ENCODE results near the gene MS4A5. TPM values are rescaled to one million over a fixed set of nuclear protein-coding genes. Genes with fewer than 3 reads are reported as not detected.

MS4A5 gene
- total and polyA plus RNA-seq, 2 donors (not counting 1 experiment from before 2014, with no cell fraction given) = not detected

DNA sequence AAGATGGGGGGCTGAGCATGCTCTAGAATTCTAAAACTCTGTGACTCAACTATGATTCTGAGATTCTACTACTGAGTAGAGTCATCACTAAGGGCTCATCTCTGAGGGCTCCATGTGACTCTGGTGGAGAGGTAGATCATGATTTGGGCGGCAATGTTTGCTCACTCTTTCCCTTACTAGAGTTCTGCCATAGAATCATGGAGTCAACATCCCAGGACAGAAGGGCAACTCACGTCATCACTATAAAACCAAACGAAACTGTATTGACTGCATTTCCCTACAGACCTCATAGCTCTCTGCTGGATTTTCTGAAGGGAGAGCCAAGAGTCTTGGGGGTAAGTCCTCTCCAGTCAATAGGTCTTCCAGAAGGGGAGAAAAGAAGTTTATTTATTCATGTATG is 33.0 kb upstream of the MS4A5 start, which contains the start of gene MS4A14:
Gene MS4A14 (plus strand): TSS at position 78 of the 400 bp plus-strand sequence. CDS start 120 bp downstream, at position 198.
- no peak within 1 kb of the TSS for H3K4me3 ChIP-seq (replicated peaks in 1 of 4; ENCODE audit: control extremely low read depth in 1 of 4, insufficient read depth in 1 of 4, low read depth in 3 of 4, low read length in 4 of 4)

DNA sequence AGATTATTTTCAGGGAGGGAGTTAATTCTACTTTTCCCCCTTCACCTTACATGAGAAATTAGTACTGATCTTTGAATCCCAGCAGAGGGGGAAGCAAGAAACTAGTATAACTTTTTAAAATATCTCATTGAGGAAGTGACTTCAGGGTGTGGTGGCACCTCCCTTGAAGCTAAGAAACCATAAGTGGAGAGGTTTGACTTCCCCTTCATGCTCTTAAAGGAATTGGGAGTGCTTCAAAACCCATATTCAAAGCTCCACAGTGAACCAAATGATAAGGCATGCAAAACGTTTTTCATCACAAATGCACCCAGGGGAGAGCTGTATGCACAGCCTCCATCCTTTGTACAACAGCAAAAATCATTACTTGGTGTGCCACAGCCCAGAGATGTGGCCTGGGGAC is 32.6 kb upstream of the MS4A5 start:
- no peak for DNase-seq (ENCODE audit: low read depth in 2 of 2)
- Histone ChIP-seq H3K9me3 (ENCODE audit: control insufficient read depth, insufficient read depth, low read depth, low read length) (no peaks in the 10 kb centered on the region), H3K27me3 (ENCODE audit: control insufficient read depth, insufficient read depth, low read length) (no peaks in the 10 kb centered on the region), H3K27ac (ENCODE audit: insufficient read depth, low read length) (no peak overlapping the region), H3K9ac (ENCODE audit: insufficient read depth, low read length) (no peak overlapping the region), H3K79me2 (ENCODE audit: control insufficient read depth, insufficient read depth, low read length) (no peaks in the 10 kb centered on the region), H4K20me1 (ENCODE audit: control insufficient read depth, extremely low read depth, insufficient read depth, low read length) (no peaks in the 10 kb centered on the region), H3K4me1 (ENCODE audit: control insufficient read depth, extremely low read depth, insufficient read depth, low read length) (no peaks in the 10 kb centered on the region), H3K36me3 (ENCODE audit: control insufficient read depth, insufficient read depth, low read length) (no peaks in the 10 kb centered on the region), H3K4me2 (ENCODE audit: extremely low read depth, insufficient read depth, low read length) (no peak overlapping the region), H3K4me3 (replicated peaks in 1 of 4; ENCODE audit: control extremely low read depth in 1 of 4, insufficient read depth in 1 of 4, low read depth in 3 of 4, low read length in 4 of 4) (no peak overlapping the region), H2AFZ (ENCODE audit: low read length) (no peak overlapping the region)
- TF ChIP-seq, protein P1, sequence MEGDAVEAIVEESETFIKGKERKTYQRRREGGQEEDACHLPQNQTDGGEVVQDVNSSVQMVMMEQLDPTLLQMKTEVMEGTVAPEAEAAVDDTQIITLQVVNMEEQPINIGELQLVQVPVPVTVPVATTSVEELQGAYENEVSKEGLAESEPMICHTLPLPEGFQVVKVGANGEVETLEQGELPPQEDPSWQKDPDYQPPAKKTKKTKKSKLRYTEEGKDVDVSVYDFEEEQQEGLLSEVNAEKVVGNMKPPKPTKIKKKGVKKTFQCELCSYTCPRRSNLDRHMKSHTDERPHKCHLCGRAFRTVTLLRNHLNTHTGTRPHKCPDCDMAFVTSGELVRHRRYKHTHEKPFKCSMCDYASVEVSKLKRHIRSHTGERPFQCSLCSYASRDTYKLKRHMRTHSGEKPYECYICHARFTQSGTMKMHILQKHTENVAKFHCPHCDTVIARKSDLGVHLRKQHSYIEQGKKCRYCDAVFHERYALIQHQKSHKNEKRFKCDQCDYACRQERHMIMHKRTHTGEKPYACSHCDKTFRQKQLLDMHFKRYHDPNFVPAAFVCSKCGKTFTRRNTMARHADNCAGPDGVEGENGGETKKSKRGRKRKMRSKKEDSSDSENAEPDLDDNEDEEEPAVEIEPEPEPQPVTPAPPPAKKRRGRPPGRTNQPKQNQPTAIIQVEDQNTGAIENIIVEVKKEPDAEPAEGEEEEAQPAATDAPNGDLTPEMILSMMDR (conservative IDR thresholded peaks at IDR 0.05 in 1 of 2, IDR thresholded peaks at IDR 0.05 in 1 of 2; ENCODE audit: low read depth in 1 of 2, low read length in 2 of 2) = no peak
- TF ChIP-seq EZH2 (IDR thresholded peaks at IDR 0.05; ENCODE audit: low read length, missing control alignments) = no peak

More for the DNA sequence above, 33.0 kb upstream of the MS4A5 start, which contains the start of gene MS4A14:
- Histone ChIP-seq H2AFZ (ENCODE audit: low read length) (no peak within 1 kb of the TSS), H4K20me1 (ENCODE audit: control insufficient read depth, extremely low read depth, insufficient read depth, low read length) (no peaks in the 10 kb centered on the region), H3K4me1 (ENCODE audit: control insufficient read depth, extremely low read depth, insufficient read depth, low read length) (no peaks in the 10 kb centered on the region), H3K4me2 (ENCODE audit: extremely low read depth, insufficient read depth, low read length) (no peak within 1 kb of the TSS), H3K9ac (ENCODE audit: insufficient read depth, low read length) (no peak within 1 kb of the TSS), H3K27me3 (ENCODE audit: control insufficient read depth, insufficient read depth, low read length) (no peaks in the 10 kb centered on the region), H3K27ac (ENCODE audit: insufficient read depth, low read length) (no peak within 1 kb of the TSS), H3K79me2 (ENCODE audit: control insufficient read depth, insufficient read depth, low read length) (no peaks in the 10 kb centered on the region), H3K9me3 (ENCODE audit: control insufficient read depth, insufficient read depth, low read depth, low read length) (no peaks in the 10 kb centered on the region), H3K36me3 (ENCODE audit: control insufficient read depth, insufficient read depth, low read length) (no peaks in the 10 kb centered on the region)
- DNase-seq (ENCODE audit: low read depth in 2 of 2) = no peak
- TF ChIP-seq, protein P1 (conservative IDR thresholded peaks at IDR 0.05 in 1 of 2, IDR thresholded peaks at IDR 0.05 in 1 of 2; ENCODE audit: low read depth in 1 of 2, low read length in 2 of 2) = no peak
- no peak for TF ChIP-seq EZH2 (IDR thresholded peaks at IDR 0.05; ENCODE audit: low read length, missing control alignments)

DNA sequence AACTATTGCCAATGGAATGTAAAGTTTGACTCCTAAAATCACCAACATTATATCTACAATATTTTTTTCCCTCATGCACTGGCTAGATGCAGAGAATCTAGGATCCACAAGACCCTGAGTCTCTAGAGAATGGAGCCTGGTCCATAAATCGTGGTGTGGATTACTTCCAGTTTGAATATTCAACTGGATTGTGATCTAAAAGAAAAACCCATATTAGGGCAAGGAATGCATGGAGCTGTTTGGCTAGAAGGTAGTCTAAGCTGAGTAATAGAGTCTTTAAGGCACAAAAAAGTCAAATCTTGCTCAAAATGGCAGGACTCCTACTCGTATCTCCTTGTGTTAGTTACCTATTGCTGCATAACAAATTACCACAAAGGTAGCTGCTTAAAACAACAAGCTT is 9.4 kb upstream of the MS4A5 start:
- Histone ChIP-seq H3K79me2 (ENCODE audit: control insufficient read depth, insufficient read depth, low read length) (no peaks in the 10 kb centered on the region), H3K9ac (ENCODE audit: insufficient read depth, low read length) (no peak overlapping the region), H4K20me1 (ENCODE audit: control insufficient read depth, extremely low read depth, insufficient read depth, low read length) (no peaks in the 10 kb centered on the region), H3K9me3 (ENCODE audit: control insufficient read depth, insufficient read depth, low read depth, low read length) (no peaks in the 10 kb centered on the region), H3K4me1 (ENCODE audit: control insufficient read depth, extremely low read depth, insufficient read depth, low read length) (no peaks in the 10 kb centered on the region), H3K27ac (ENCODE audit: insufficient read depth, low read length) (no peak overlapping the region), H3K4me3 (replicated peaks in 1 of 4; ENCODE audit: control extremely low read depth in 1 of 4, insufficient read depth in 1 of 4, low read depth in 3 of 4, low read length in 4 of 4) (no peak overlapping the region), H2AFZ (ENCODE audit: low read length) (no peak overlapping the region), H3K27me3 (ENCODE audit: control insufficient read depth, insufficient read depth, low read length) (no peaks in the 10 kb centered on the region), H3K36me3 (ENCODE audit: control insufficient read depth, insufficient read depth, low read length) (no peaks in the 10 kb centered on the region), H3K4me2 (ENCODE audit: extremely low read depth, insufficient read depth, low read length) (no peak overlapping the region)
- no peak for DNase-seq (ENCODE audit: low read depth in 2 of 2)
- no peak for TF ChIP-seq EZH2 (IDR thresholded peaks at IDR 0.05; ENCODE audit: low read length, missing control alignments)
- TF ChIP-seq, protein P1 (conservative IDR thresholded peaks at IDR 0.05 in 1 of 2, IDR thresholded peaks at IDR 0.05 in 1 of 2; ENCODE audit: low read depth in 1 of 2, low read length in 2 of 2) = no peak

Measured in fibroblast of lung (primary cell).